COLO668 (cell line): Measurements from ENCODE around the gene KCTD12.

ENCODE experiments used
- DNase-seq: peaks from one replicate; lab custom pipeline; 2025; ENCODE audit not compliant: unreplicated experiment; lab: John Stamatoyannopoulos, UW

The KCTD12 gene

GRCh38 chr13:76860706-76861105 is 25.5 kb downstream of the KCTD12 start:
- DNase-seq, result no peak

- no peak for DNase-seq
Observed at GRCh38 chr13:76854894-76855293, 31.3 kb downstream of the KCTD12 start.

GRCh38 chr13:76853921-76854608 is 32.1 kb downstream of the KCTD12 start:
- DNase-seq, result no peak

GRCh38 chr13:76853481-76853880 is 32.7 kb downstream of the KCTD12 start:
- DNase-seq, result no peak

- no peak for DNase-seq
Observed at GRCh38 chr13:76852986-76853385, 33.2 kb downstream of the KCTD12 start.

GRCh38 chr13:76851961-76852360 is 34.2 kb downstream of the KCTD12 start:
- DNase-seq, result no peak

- no peak for DNase-seq
Observed at GRCh38 chr13:76849493-76849892, 36.7 kb downstream of the KCTD12 start.

- no peak for DNase-seq
Observed at GRCh38 chr13:76848596-76848995, 37.6 kb downstream of the KCTD12 start.

GRCh38 chr13:76846363-76846762 is 39.8 kb downstream of the KCTD12 start:
- no peak for DNase-seq

- DNase-seq, result no peak
Observed at GRCh38 chr13:76845865-76846264, 40.3 kb downstream of the KCTD12 start.

GRCh38 chr13:76845367-76845766 is 40.8 kb downstream of the KCTD12 start:
- DNase-seq, result no peak

GRCh38 chr13:76837801-76838200 is 48.4 kb downstream of the KCTD12 start:
- DNase-seq, result no peak

GRCh38 chr13:76836311-76836710 is 49.9 kb downstream of the KCTD12 start:
- no peak for DNase-seq

- DNase-seq, result no peak
Observed at GRCh38 chr13:76833441-76833954, 52.7 kb downstream of the KCTD12 start.

- DNase-seq, result peak; percentile 87
Observed at GRCh38 chr13:76832258-76832988, 53.8 kb downstream of the KCTD12 start.

GRCh38 chr13:76830805-76831204 is 55.4 kb downstream of the KCTD12 start:
- DNase-seq, result peak; percentile 66
